ENCODE data around the gene CSF3.

DNA sequence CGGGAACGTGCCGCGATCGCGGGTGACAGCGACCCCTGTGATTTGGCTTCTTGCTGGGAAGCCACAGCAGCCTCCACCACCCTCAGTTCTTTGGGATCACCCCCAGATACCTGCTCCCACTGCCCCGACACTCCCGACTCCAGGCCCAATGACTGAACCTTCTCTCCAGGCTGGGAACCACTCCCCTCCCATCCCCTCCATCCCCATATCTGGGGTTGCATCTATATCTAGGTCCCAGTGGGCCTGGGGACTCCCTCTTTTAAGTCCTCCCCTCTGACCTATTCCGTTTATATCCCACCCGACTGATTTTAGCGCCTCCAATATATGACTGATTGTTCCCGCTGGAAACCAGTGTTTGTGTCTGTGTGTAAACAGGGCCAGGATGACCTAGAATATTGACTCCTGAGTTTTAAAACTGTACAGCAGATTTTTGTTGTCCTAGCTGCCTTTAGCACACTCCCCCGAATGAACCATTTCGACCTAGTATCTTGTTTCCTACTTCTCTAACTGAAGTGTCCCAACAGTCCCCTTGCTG, 34.0 kb upstream of the CSF3 start:
- TF ChIP-seq, protein P1, sequence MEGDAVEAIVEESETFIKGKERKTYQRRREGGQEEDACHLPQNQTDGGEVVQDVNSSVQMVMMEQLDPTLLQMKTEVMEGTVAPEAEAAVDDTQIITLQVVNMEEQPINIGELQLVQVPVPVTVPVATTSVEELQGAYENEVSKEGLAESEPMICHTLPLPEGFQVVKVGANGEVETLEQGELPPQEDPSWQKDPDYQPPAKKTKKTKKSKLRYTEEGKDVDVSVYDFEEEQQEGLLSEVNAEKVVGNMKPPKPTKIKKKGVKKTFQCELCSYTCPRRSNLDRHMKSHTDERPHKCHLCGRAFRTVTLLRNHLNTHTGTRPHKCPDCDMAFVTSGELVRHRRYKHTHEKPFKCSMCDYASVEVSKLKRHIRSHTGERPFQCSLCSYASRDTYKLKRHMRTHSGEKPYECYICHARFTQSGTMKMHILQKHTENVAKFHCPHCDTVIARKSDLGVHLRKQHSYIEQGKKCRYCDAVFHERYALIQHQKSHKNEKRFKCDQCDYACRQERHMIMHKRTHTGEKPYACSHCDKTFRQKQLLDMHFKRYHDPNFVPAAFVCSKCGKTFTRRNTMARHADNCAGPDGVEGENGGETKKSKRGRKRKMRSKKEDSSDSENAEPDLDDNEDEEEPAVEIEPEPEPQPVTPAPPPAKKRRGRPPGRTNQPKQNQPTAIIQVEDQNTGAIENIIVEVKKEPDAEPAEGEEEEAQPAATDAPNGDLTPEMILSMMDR (conservative IDR thresholded peaks at IDR 0.05), result no peak
- TF ChIP-seq EZH2 (IDR thresholded peaks at IDR 0.05; ENCODE audit: low read depth), result no peak

Data from PC-9 (cell line).